ENCODE measurements around the gene CREB3L2.

DNA sequence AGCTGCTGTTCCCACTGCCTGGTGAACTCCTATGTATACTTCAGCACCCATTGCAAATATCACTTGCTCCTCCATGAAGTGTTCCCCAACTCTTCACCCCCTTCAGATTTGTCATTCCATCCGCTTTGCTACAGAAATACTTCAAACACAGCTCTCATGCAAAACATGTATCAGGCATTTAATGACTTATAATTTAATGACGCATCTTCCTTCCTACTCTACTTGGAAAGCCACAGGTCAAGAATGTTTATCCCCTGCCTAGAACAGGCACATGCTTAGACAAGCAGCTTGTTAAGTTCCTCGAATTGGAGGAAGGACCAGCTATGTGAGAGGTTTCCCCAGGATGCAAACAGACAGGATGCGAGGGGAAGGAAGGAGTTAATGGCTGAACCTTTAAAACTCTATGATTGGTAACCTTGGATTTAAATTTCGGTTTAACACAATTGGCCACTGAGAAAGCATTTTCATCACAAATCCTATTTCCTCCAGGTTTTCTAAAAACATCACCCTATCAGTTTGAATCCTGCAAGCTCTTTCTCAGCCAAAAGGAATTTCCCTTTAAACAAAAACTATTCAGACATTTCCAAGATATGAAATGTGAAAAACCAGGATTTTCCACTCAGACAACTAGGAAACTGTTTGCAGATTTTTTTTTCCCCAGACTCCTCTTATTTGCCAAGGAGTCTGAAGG lies 11.5 kb downstream of the CREB3L2 start:
- TF ChIP-seq, protein P1, sequence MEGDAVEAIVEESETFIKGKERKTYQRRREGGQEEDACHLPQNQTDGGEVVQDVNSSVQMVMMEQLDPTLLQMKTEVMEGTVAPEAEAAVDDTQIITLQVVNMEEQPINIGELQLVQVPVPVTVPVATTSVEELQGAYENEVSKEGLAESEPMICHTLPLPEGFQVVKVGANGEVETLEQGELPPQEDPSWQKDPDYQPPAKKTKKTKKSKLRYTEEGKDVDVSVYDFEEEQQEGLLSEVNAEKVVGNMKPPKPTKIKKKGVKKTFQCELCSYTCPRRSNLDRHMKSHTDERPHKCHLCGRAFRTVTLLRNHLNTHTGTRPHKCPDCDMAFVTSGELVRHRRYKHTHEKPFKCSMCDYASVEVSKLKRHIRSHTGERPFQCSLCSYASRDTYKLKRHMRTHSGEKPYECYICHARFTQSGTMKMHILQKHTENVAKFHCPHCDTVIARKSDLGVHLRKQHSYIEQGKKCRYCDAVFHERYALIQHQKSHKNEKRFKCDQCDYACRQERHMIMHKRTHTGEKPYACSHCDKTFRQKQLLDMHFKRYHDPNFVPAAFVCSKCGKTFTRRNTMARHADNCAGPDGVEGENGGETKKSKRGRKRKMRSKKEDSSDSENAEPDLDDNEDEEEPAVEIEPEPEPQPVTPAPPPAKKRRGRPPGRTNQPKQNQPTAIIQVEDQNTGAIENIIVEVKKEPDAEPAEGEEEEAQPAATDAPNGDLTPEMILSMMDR (IDR thresholded peaks at IDR 0.05; ENCODE audit: insufficient read depth, low read length), result no peak
- TF ChIP-seq, protein P2, sequence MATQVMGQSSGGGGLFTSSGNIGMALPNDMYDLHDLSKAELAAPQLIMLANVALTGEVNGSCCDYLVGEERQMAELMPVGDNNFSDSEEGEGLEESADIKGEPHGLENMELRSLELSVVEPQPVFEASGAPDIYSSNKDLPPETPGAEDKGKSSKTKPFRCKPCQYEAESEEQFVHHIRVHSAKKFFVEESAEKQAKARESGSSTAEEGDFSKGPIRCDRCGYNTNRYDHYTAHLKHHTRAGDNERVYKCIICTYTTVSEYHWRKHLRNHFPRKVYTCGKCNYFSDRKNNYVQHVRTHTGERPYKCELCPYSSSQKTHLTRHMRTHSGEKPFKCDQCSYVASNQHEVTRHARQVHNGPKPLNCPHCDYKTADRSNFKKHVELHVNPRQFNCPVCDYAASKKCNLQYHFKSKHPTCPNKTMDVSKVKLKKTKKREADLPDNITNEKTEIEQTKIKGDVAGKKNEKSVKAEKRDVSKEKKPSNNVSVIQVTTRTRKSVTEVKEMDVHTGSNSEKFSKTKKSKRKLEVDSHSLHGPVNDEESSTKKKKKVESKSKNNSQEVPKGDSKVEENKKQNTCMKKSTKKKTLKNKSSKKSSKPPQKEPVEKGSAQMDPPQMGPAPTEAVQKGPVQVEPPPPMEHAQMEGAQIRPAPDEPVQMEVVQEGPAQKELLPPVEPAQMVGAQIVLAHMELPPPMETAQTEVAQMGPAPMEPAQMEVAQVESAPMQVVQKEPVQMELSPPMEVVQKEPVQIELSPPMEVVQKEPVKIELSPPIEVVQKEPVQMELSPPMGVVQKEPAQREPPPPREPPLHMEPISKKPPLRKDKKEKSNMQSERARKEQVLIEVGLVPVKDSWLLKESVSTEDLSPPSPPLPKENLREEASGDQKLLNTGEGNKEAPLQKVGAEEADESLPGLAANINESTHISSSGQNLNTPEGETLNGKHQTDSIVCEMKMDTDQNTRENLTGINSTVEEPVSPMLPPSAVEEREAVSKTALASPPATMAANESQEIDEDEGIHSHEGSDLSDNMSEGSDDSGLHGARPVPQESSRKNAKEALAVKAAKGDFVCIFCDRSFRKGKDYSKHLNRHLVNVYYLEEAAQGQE (IDR thresholded peaks at IDR 0.05; ENCODE audit: insufficient replicate concordance, low read depth), result no peak
- TF ChIP-seq POLR2AphosphoS5 (IDR thresholded peaks at IDR 0.05; ENCODE audit: low read depth), result no peak

All from HL-60 (cell line).